Neural progenitor cell (in vitro differentiated cells): ENCODE measurements around the gene B3GAT1. TPM values are rescaled to one million over a fixed set of nuclear protein-coding genes. Genes with fewer than 3 reads are reported as not detected.

Source experiments
- DNase-seq: peaks from one replicate; pipeline ENCODE4 v3.0.0-alpha.2; 2016; ENCODE audit warnings: low spot score
- H2AFZ ChIP-seq: fragments of 200-600 bp; sonication (generic); replicated peaks from 2 replicates; pipeline ENCODE4 v1.6.1; 2016; ENCODE audit warnings: antibody characterized with exemption
- H3F3A ChIP-seq: fragments of 200-600 bp; sonication (generic); 2 replicates; pipeline ENCODE4 v1.6.1; 2016; ENCODE audit warnings: antibody characterized with exemption, low read depth
- H3K27ac ChIP-seq: fragments of 200-600 bp; sonication (generic); 2 replicates; pipeline ENCODE4 v1.5.1; 2016; ENCODE audit warnings: mild to moderate bottlenecking
- H3K27me3 ChIP-seq: fragments of 200-600 bp; sonication (generic); 2 replicates; pipeline ENCODE4 v1.6.1; 2016; ENCODE audit warnings: mild to moderate bottlenecking, moderate library complexity
- H3K36me3 ChIP-seq: fragments of 200-600 bp; sonication (generic); 2 replicates; pipeline ENCODE4 v1.5.1; 2016
- H3K4me1 ChIP-seq: fragments of 200-600 bp; sonication (generic); 2 replicates; pipeline ENCODE4 v1.6.1; 2016; ENCODE audit warnings: mixed run types
- H3K4me2 ChIP-seq: fragments of 200-600 bp; sonication (generic); 2 replicates; pipeline ENCODE4 v1.6.1; 2016
- H3K4me3 ChIP-seq: fragments of 200-600 bp; sonication (generic); 2 replicates; pipeline ENCODE4 v1.5.1; 2016
- H3K79me2 ChIP-seq: fragments of 200-600 bp; sonication (generic); 2 replicates; pipeline ENCODE4 v1.6.1; 2016; ENCODE audit warnings: low read depth
- H3K9ac ChIP-seq: fragments of 200-600 bp; sonication (generic); 2 replicates; pipeline ENCODE4 v1.6.1; 2016
- H3K9me3 ChIP-seq: fragments of 200-600 bp; sonication (generic); 2 replicates; pipeline ENCODE4 v1.5.1; 2016; ENCODE audit warnings: low read depth
- H4K20me1 ChIP-seq: fragments of 200-600 bp; sonication (generic); 2 replicates; pipeline ENCODE4 v1.6.1; 2016; ENCODE audit warnings: low read depth
- H3K27ac Mint-ChIP-seq: 3 replicates; pipeline ENCODE4 v1.8.0; 2021; ENCODE audit warnings: mixed read lengths
- H3K27me3 Mint-ChIP-seq: 2 replicates; pipeline ENCODE4 v1.8.0; 2022; ENCODE audit warnings: low read depth, mild to moderate bottlenecking, inconsistent platforms, moderate library complexity, mixed read lengths; ENCODE audit not compliant: insufficient read depth
- H3K36me3 Mint-ChIP-seq: 3 replicates; pipeline ENCODE4 v1.8.0; 2021; ENCODE audit warnings: mixed read lengths
- H3K4me1 Mint-ChIP-seq: 3 replicates; pipeline ENCODE4 v1.8.0; 2021; ENCODE audit warnings: mixed read lengths
- H3K4me3 Mint-ChIP-seq: 3 replicates; pipeline ENCODE4 v1.8.0; 2021; ENCODE audit warnings: mild to moderate bottlenecking, moderate library complexity, mixed read lengths
- H3K9me3 Mint-ChIP-seq: 3 replicates; pipeline ENCODE4 v1.8.0; 2020; ENCODE audit warnings: mixed read lengths
- CTCF ChIP-seq: fragments of 200-600 bp; sonication (generic); IDR thresholded peaks from 2 replicates; pipeline ENCODE4 v1.5.1; 2017; ENCODE audit warnings: antibody characterized with exemption, mild to moderate bottlenecking
- EZH2 ChIP-seq: fragments of 200-600 bp; sonication (generic); IDR thresholded peaks from 2 replicates; pipeline ENCODE4 v1.6.1; 2017; ENCODE audit warnings: antibody characterized with exemption, mild to moderate bottlenecking, moderate library complexity
- EZH2phosphoT487 ChIP-seq: fragments of 200-600 bp; sonication (generic); IDR thresholded peaks from 2 replicates; pipeline ENCODE4 v1.6.1; 2017; ENCODE audit warnings: antibody characterized with exemption
- total RNA-seq: library from RNA; depleted of rRNA; stranded (reverse); fragments of >200 nt; gene quantifications from 2 replicates; pipeline ENCODE4 v1.2.3, GENCODE V29; 2015; ENCODE audit warnings: low replicate concordance

The B3GAT1 gene
- total RNA-seq, 1 donor from 2014 or later = 11.0 TPM

DNA sequence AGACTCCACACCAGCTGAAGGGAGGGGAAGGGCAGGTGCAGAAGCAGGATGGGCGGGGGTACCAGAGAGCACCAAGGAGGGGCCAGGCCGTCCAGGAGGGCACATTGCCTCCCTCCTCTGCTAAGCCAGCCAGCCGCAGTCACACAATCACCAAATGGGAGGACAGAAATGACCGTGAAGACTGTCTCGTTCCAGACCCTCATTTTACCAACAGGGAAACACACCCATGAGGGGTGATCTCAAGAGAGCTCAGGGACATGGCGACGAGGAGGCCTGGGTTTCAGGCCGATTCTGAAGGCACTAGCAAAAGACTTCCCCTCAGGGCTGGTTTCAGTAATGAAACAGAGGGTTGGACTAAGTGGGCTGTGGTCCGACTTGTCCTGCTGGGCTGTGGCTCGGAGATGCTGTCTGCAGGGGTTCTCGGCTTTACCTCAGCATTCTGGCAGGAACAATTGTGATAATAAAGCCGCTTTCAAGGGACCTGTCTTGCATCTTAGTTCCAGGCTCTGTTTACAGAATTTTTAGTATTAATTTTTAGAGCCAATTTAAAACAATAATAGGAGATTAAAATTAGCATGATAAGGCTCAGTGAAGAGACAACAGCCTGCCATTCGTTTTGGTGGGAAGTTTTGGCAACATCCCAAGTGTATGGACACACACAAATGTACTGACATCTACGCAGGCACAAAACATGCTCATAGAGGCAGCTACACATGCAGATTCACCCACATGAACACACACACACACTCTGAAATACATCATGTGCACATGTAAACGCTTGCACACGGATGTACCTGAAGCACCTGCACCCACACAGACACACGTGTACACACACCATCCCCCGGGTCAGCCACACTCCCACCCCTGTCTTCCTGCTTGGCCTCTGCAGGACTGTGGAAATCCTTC lies 2.0 kb upstream of the B3GAT1 start:
- no peak for TF ChIP-seq EZH2
- TF ChIP-seq EZH2phosphoT487 = no peak
- no peak for TF ChIP-seq CTCF
- peak overlapping the region; percentile 47 for H3K27ac Mint-ChIP-seq
- H3K4me1 Mint-ChIP-seq = peaks cover 42% of the 10 kb centered on the region
- Histone ChIP-seq H3K4me3 (peak overlapping the region; percentile 74), H3F3A (peaks cover 31% of the 10 kb centered on the region), H3K27ac (no peak overlapping the region), H3K4me1 (peaks cover 46% of the 10 kb centered on the region), H3K36me3 (no peaks in the 10 kb centered on the region), H3K79me2 (peaks cover 26% of the 10 kb centered on the region), H2AFZ (no peak overlapping the region), H3K9ac (no peak overlapping the region), H3K4me2 (peak overlapping the region; percentile 93), H3K9me3 (no peaks in the 10 kb centered on the region), H3K27me3 (no peaks in the 10 kb centered on the region), H4K20me1 (peaks cover 82% of the 10 kb centered on the region)
- peak; percentile 30 for DNase-seq
- H3K4me3 Mint-ChIP-seq = peak overlapping the region; percentile 85
- peaks cover 12% of the 10 kb centered on the region for H3K27me3 Mint-ChIP-seq
- H3K9me3 Mint-ChIP-seq = no peaks in the 10 kb centered on the region
- peaks cover under 1% of the 10 kb centered on the region for H3K36me3 Mint-ChIP-seq

GRCh38 chr11:134413043-134413825 lies 1.2 kb upstream of the B3GAT1 start:
- peak overlapping the region; percentile 93 for H3K4me2 ChIP-seq
- H3K4me1 Mint-ChIP-seq = peaks cover 42% of the 10 kb centered on the region
- H3K27me3 ChIP-seq = no peaks in the 10 kb centered on the region
- no peak overlapping the region for H3K27ac ChIP-seq
- peak; percentile 32 for TF ChIP-seq EZH2
- TF ChIP-seq EZH2phosphoT487 = no peak
- TF ChIP-seq CTCF = no peak
- peaks cover 12% of the 10 kb centered on the region for H3K27me3 Mint-ChIP-seq
- H3K36me3 ChIP-seq = no peaks in the 10 kb centered on the region
- H3K4me1 ChIP-seq = peaks cover 46% of the 10 kb centered on the region
- H4K20me1 ChIP-seq = peaks cover 75% of the 10 kb centered on the region
- no peak overlapping the region for H3K9ac ChIP-seq
- peak overlapping the region; percentile 47 for H3K27ac Mint-ChIP-seq
- no peaks in the 10 kb centered on the region for H3K9me3 ChIP-seq
- peak; percentile 62 for DNase-seq
- peaks cover 29% of the 10 kb centered on the region for H3K79me2 ChIP-seq
- peaks cover 31% of the 10 kb centered on the region for H3F3A ChIP-seq
- no peaks in the 10 kb centered on the region for H3K9me3 Mint-ChIP-seq
- H2AFZ ChIP-seq = peak overlapping the region; percentile 63
- H3K36me3 Mint-ChIP-seq = no peaks in the 10 kb centered on the region
- H3K4me3 ChIP-seq = peak overlapping the region; percentile 74
- peak overlapping the region; percentile 85 for H3K4me3 Mint-ChIP-seq

GRCh38 chr11:134410766-134411165 lies 1.3 kb downstream of the B3GAT1 start:
- peak overlapping the region; percentile 91 for H3K4me2 ChIP-seq
- DNase-seq = no peak
- H3K4me3 Mint-ChIP-seq = peak overlapping the region; percentile 92
- H3K9me3 ChIP-seq = no peaks in the 10 kb centered on the region
- H4K20me1 ChIP-seq = peaks cover 73% of the 10 kb centered on the region
- H3K36me3 ChIP-seq = no peaks in the 10 kb centered on the region
- no peak overlapping the region for H2AFZ ChIP-seq
- H3K27ac ChIP-seq = no peak overlapping the region
- TF ChIP-seq EZH2 (no peak), CTCF (no peak), EZH2phosphoT487 (no peak)
- H3K36me3 Mint-ChIP-seq = peaks cover 2% of the 10 kb centered on the region
- peak overlapping the region; percentile 74 for H3K4me3 ChIP-seq
- H3K27me3 ChIP-seq = no peaks in the 10 kb centered on the region
- H3K9me3 Mint-ChIP-seq = no peaks in the 10 kb centered on the region
- H3K27me3 Mint-ChIP-seq = peaks cover 11% of the 10 kb centered on the region
- peaks cover 31% of the 10 kb centered on the region for H3F3A ChIP-seq
- peaks cover 52% of the 10 kb centered on the region for H3K4me1 Mint-ChIP-seq
- H3K27ac Mint-ChIP-seq = peak overlapping the region; percentile 44
- H3K4me1 ChIP-seq = peaks cover 46% of the 10 kb centered on the region
- peaks cover 51% of the 10 kb centered on the region for H3K79me2 ChIP-seq
- H3K9ac ChIP-seq = no peak overlapping the region
